Uterus (tissue), 4 donors: ENCODE data around the gene POLA1. TPM values are rescaled to one million over a fixed set of nuclear protein-coding genes. Genes with fewer than 3 reads are reported as not detected.

Experiments
- DNase-seq, 2 donors: peaks; one replicate each; pipeline ENCODE4 v3.0.0-alpha.2; 2019 to 2020
- H3K27ac ChIP-seq, 2 donors: fragments of 200-600 bp; sonication (generic); 1 replicate in 1 of 2; 2 replicates in 1 of 2; pipeline ENCODE4 v1.5.1; 2016 to 2018
- H3K27me3 ChIP-seq, 2 donors: fragments of 200-600 bp; sonication (generic); one replicate each; pipeline ENCODE4 v1.5.1; 2018 to 2019; ENCODE audit warnings: control low read depth in 1 of 2
- H3K36me3 ChIP-seq, 2 donors: fragments of 200-600 bp; sonication (generic); one replicate each; pipeline ENCODE4 v1.5.1; 2019; ENCODE audit warnings: control low read depth in 1 of 2
- H3K4me1 ChIP-seq, 2 donors: fragments of 200-600 bp; sonication (generic); one replicate each; pipeline ENCODE4 v1.5.1; 2018 to 2019; ENCODE audit warnings: control low read depth in 1 of 2
- H3K4me3 ChIP-seq, 2 donors: fragments of 200-600 bp; sonication (generic); 1 replicate in 1 of 2; 2 replicates in 1 of 2; pipeline ENCODE4 v1.5.1; 2018 to 2019; ENCODE audit warnings: mild to moderate bottlenecking in 1 of 2
- H3K9me3 ChIP-seq, 2 donors: fragments of 200-600 bp; sonication (generic); one replicate each; pipeline ENCODE4 v1.5.1; 2019; ENCODE audit warnings: control low read depth in 1 of 2
- POLR2A ChIP-seq, 2 donors: fragments of 450-650 bp; IDR thresholded peaks; one replicate each; pipeline ENCODE4 v1.6.1; 2016; ENCODE audit warnings: antibody characterized with exemption in 2 of 2, mild to moderate bottlenecking in 1 of 2, moderate library complexity in 1 of 2
- intact Hi-C: fragments of 100-400 bp; cut with DNase I; formaldehyde crosslinking; loops from one replicate; pipeline ENCODE4 v1.15.1; 2023; ENCODE audit warnings: low total_unique reads
- small RNA-seq: library from RNA; depleted of rRNA; stranded (forward); fragments of <200 nt; gene quantifications from one replicate; pipeline ENCODE3, GENCODE V24; 2016
- total RNA-seq, 4 donors: library from RNA; depleted of rRNA in 3 of 4; stranded (reverse); fragments of >200 nt in 3 of 4; gene quantifications; one replicate each; pipeline versions ENCODE4 v1.1.0 to v1.2.4, GENCODE V29; 2014 to 2023
- TF ChIP-seq, protein P1 (sequence below), 4 experiments: fragments of 200-600 bp in 2 of 4; fragments of 450-650 bp in 2 of 4; sonication (generic) in 2 of 4; IDR thresholded peaks; one replicate each; pipeline ENCODE4 v1.5.1; 2016 to 2019; ENCODE audit warnings: antibody characterized with exemption in 4 of 4, mild to moderate bottlenecking in 2 of 4, moderate library complexity in 1 of 4
- donor health status: DM: yes; HTN: yes; CAD: no.

POLA1 gene
- total RNA-seq, 4 donors from 2014 or later, result 11.8 to 78.2 (median 26.3) TPM

- H3K4me3 ChIP-seq, result no peak overlapping the region
- TF ChIP-seq, protein P1, sequence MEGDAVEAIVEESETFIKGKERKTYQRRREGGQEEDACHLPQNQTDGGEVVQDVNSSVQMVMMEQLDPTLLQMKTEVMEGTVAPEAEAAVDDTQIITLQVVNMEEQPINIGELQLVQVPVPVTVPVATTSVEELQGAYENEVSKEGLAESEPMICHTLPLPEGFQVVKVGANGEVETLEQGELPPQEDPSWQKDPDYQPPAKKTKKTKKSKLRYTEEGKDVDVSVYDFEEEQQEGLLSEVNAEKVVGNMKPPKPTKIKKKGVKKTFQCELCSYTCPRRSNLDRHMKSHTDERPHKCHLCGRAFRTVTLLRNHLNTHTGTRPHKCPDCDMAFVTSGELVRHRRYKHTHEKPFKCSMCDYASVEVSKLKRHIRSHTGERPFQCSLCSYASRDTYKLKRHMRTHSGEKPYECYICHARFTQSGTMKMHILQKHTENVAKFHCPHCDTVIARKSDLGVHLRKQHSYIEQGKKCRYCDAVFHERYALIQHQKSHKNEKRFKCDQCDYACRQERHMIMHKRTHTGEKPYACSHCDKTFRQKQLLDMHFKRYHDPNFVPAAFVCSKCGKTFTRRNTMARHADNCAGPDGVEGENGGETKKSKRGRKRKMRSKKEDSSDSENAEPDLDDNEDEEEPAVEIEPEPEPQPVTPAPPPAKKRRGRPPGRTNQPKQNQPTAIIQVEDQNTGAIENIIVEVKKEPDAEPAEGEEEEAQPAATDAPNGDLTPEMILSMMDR (IDR thresholded peaks at IDR 0.05), result no peak
- no peak for TF ChIP-seq POLR2A (IDR thresholded peaks at IDR 0.05)
- no peak overlapping the region for H3K27ac ChIP-seq
- peaks cover 0 to 6% of the 10 kb centered on the region in 2 donors for H3K27me3 ChIP-seq
- no peaks in the 10 kb centered on the region for H3K36me3 ChIP-seq
- intact Hi-C loops, result no loop called here
- DNase-seq, result no peak
- H3K9me3 ChIP-seq, result no peaks in the 10 kb centered on the region
- H3K4me1 ChIP-seq, result no peaks in the 10 kb centered on the region
Measured at GRCh38 chrX:25029288-25029825, 335.6 kb downstream of the POLA1 start.

DNA sequence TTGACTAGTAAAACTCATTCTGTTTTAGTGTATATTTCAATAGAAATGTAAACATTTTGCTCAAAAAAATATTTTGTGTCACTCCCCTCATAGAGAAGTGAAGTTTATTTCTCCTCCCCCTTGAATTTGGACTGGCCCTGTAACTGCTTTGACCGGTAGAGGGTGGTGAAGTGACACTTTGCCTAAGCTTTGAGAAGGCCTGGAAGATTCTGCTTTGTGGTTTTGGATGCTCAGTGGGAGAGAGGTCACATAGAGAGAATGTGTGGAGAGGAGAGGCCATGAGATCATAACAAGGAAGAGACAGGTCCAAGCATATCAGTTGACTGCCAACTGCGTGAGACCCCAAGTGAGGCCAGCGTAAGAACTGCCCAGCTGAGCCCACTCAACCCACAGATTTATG is 341.2 kb downstream of the POLA1 start:
- H3K4me1 ChIP-seq, result no peaks in the 10 kb centered on the region

DNA sequence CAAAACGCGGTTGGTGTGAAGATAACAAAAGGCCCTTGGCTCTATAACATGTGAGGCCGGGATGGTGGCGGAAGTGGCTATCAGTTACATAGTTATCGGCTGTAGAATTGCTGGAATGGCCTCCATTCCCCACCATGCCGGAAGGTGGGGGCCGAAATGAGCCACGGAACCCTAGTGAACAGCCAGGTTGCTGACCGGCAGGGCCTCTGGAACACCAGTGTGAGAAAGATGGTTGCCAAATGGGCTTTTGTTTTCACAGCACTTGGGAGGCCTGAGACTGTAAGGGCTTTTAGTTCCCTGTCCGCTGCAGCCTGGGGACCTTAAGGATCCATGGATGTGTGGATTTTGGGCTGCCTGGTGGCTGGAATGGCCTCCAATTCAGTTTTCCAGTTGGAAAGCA is 345.3 kb downstream of the POLA1 start:
- no peaks in the 10 kb centered on the region for H3K36me3 ChIP-seq
- H3K9me3 ChIP-seq, result no peaks in the 10 kb centered on the region
- H3K4me3 ChIP-seq, result no peak overlapping the region
- DNase-seq, result no peak
- no peaks in the 10 kb centered on the region for H3K27me3 ChIP-seq
- TF ChIP-seq POLR2A (IDR thresholded peaks at IDR 0.05), result no peak
- TF ChIP-seq, protein P1 (IDR thresholded peaks at IDR 0.05), result no peak
- intact Hi-C loops, result no loop called here
- no peaks in the 10 kb centered on the region for H3K4me1 ChIP-seq
- no peak overlapping the region for H3K27ac ChIP-seq

More for the DNA sequence above, 341.2 kb downstream of the POLA1 start:
- Histone ChIP-seq H3K27me3 (no peaks in the 10 kb centered on the region), H3K9me3 (no peaks in the 10 kb centered on the region), H3K4me3 (no peak overlapping the region), H3K36me3 (no peaks in the 10 kb centered on the region), H3K27ac (no peak overlapping the region)
- DNase-seq, result no peak
- intact Hi-C loops, result no loop called here
- TF ChIP-seq, protein P1 (IDR thresholded peaks at IDR 0.05), result no peak
- TF ChIP-seq POLR2A (IDR thresholded peaks at IDR 0.05), result no peak

GRCh38 chrX:25043192-25043591 is 349.5 kb downstream of the POLA1 start:
- Histone ChIP-seq H3K36me3 (no peaks in the 10 kb centered on the region), H3K27ac (no peak overlapping the region), H3K9me3 (no peaks in the 10 kb centered on the region), H3K4me3 (no peak overlapping the region), H3K4me1 (no peaks in the 10 kb centered on the region), H3K27me3 (no peaks in the 10 kb centered on the region)
- TF ChIP-seq, protein P1 (IDR thresholded peaks at IDR 0.05), result no peak
- no peak for TF ChIP-seq POLR2A (IDR thresholded peaks at IDR 0.05)
- intact Hi-C loops, result no loop called here
- no peak for DNase-seq

Small RNA genes lying within 50 kb of the gene (small RNA-seq; reads per million reads assigned to genes)
- gene SCARNA23, result not detected

Other genes with a start within 250 kb of the POLA1 start
- gene PDK3, start 228.6 kb upstream of the POLA1 start, total RNA-seq, result 10 to 100 TPM in 3 of 4 donors, 1 to 10 TPM in 1; 9.5 to 23.4 (median 17.7) TPM
- gene PCYT1B, start 46.6 kb upstream of the POLA1 start, total RNA-seq, result 1 to 10 TPM in 2 of 4 donors, not detected in 2; 2.0 to 7.8 TPM